ENCODE data around the gene SLC7A7.
"Not testable (repeated sequence)": the region's sequence is repeated elsewhere in the genome, so short reads cannot be mapped to it uniquely, and the experiment has no call there.

SLC7A7 gene

GRCh38 chr14:22757972-22758650 lies 57.1 kb downstream of the SLC7A7 start:
- DNase-seq (ENCODE audit: low read depth in 2 of 2) = not testable (repeated sequence)

- no peak for DNase-seq (ENCODE audit: low read depth in 2 of 2)
Observed at GRCh38 chr14:22753586-22753985, 61.6 kb downstream of the SLC7A7 start.

- DNase-seq (ENCODE audit: low read depth in 2 of 2) = no peak
Observed at GRCh38 chr14:22752422-22752821, 62.8 kb downstream of the SLC7A7 start.

GRCh38 chr14:22748631-22749068 lies 66.6 kb downstream of the SLC7A7 start:
- no peak for DNase-seq (ENCODE audit: low read depth in 2 of 2)

- DNase-seq (ENCODE audit: low read depth in 2 of 2) = no peak
Observed at GRCh38 chr14:22748206-22748605, 67.0 kb downstream of the SLC7A7 start.

- no peak for DNase-seq (ENCODE audit: low read depth in 2 of 2)
Observed at GRCh38 chr14:22747769-22748168, 67.5 kb downstream of the SLC7A7 start.

GRCh38 chr14:22740020-22740419 lies 75.2 kb downstream of the SLC7A7 start:
- DNase-seq (ENCODE audit: low read depth in 2 of 2) = no peak

- no peak for DNase-seq (ENCODE audit: low read depth in 2 of 2)
Observed at GRCh38 chr14:22739423-22739822, 75.8 kb downstream of the SLC7A7 start.

- peak in 1 of 2 donors; percentile 23 for DNase-seq (ENCODE audit: low read depth in 2 of 2)
Observed at GRCh38 chr14:22737052-22737451, 78.2 kb downstream of the SLC7A7 start.

- not testable (repeated sequence) for DNase-seq (ENCODE audit: low read depth in 2 of 2)
Observed at GRCh38 chr14:22736384-22736783, 78.9 kb downstream of the SLC7A7 start.

GRCh38 chr14:22735096-22735495 lies 80.1 kb downstream of the SLC7A7 start:
- no peak for DNase-seq (ENCODE audit: low read depth in 2 of 2)

GRCh38 chr14:22733829-22734228 lies 81.4 kb downstream of the SLC7A7 start:
- no peak for DNase-seq (ENCODE audit: low read depth in 2 of 2)

- not testable (repeated sequence) for DNase-seq (ENCODE audit: low read depth in 2 of 2)
Observed at GRCh38 chr14:22732062-22732461, 83.2 kb downstream of the SLC7A7 start.

GRCh38 chr14:22726012-22726411 lies 89.2 kb downstream of the SLC7A7 start:
- no peak for DNase-seq (ENCODE audit: low read depth in 2 of 2)

GRCh38 chr14:22725374-22725773 lies 89.9 kb downstream of the SLC7A7 start:
- not testable (repeated sequence) for DNase-seq (ENCODE audit: low read depth in 2 of 2)

GRCh38 chr14:22724847-22725246 lies 90.4 kb downstream of the SLC7A7 start:
- not testable (repeated sequence) for DNase-seq (ENCODE audit: low read depth in 2 of 2)

GRCh38 chr14:22723815-22724214 lies 91.4 kb downstream of the SLC7A7 start:
- DNase-seq (ENCODE audit: low read depth in 2 of 2) = no peak

Measured in stimulated activated CD8-positive, alpha-beta memory T cell treated with anti-CD3 and anti-CD28 coated beads, Interleukin-2, amount 100 ng/mL, for 48 hours (primary cell).